IPS-11a (cell line): ENCODE results near the gene SLC39A11.
"Not testable (repeated sequence)": the region's sequence is repeated elsewhere in the genome, so short reads cannot be mapped to it uniquely, and the experiment has no call there.

Experiments used
- H3K4me3 ChIP-seq: one replicate; pipeline ENCODE4 v1.5.1; 2013; ENCODE audit warnings: low read depth, low read length, control low read depth

The SLC39A11 gene

GRCh38 chr17:73111386-73111785, 18.9 kb upstream of the SLC39A11 start:
- H3K4me3 ChIP-seq = no peak overlapping the region

DNA sequence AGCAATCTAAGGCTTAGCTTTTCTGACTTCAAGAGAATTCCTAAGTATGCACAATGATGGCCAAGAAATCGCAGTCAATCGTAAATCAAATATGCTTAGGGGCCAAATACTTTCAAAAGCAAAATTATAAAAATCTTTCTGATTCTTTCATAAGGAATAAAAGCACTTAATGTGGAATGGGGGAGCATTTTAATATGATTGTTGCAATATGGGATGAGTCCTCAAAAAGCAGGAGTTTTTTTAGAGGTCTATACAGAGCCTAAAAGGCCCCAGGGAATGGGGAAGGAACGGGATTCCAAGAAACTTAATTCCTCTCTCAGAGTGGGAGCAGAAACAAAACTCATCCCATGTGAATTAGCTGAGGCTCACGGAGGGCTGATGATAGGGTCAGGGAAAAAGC, 14.7 kb upstream of the SLC39A11 start:
- H3K4me3 ChIP-seq = no peak overlapping the region

GRCh38 chr17:73105431-73105830, 12.9 kb upstream of the SLC39A11 start:
- H3K4me3 ChIP-seq = no peak overlapping the region

DNA sequence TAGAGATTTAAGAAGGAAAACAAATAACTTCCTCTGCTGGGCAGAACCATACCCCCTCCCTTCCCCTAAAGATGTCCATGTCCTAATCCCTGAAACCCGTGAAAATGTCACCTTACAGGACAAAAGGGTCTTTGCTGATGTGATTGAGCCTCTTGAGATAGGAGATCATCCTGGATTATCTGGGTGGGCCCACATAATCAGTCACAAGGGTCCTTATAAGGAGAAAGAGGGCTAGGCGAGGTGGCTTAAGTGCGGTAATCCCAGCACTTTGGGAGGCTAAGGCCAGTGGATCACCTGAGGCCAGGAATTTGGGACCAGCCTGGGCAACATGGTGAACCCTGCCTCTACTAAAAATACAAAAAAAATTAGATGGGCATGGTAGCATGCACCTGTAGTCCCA, 12.0 kb upstream of the SLC39A11 start:
- H3K4me3 ChIP-seq = no peak overlapping the region

- H3K4me3 ChIP-seq = no peak overlapping the region
Measured at GRCh38 chr17:73103641-73104335, 11.3 kb upstream of the SLC39A11 start.

DNA sequence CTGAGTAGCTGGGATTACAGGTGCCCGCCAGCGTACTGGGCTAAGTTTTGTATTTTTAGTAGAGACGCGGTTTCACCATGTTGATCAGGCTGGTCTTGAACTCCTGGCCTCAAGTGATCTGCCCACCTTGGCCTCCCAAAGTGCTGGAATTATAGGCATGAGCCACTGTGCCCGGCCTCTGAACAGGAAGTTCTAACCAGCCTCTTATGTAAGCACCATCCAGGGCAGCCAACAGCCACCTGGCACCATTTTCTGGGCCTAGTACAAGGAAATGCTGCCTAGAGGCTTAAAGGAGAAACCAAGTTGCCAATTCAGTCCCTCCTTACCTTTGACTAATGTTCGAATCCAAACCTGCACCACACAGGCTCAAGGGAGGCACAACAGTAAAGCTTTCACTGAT, 8.5 kb upstream of the SLC39A11 start:
- no peak overlapping the region for H3K4me3 ChIP-seq

GRCh38 chr17:73100363-73100762, 7.9 kb upstream of the SLC39A11 start:
- H3K4me3 ChIP-seq = no peak overlapping the region

- H3K4me3 ChIP-seq = no peak overlapping the region
Measured at GRCh38 chr17:73099511-73099910, 7.0 kb upstream of the SLC39A11 start.

DNA sequence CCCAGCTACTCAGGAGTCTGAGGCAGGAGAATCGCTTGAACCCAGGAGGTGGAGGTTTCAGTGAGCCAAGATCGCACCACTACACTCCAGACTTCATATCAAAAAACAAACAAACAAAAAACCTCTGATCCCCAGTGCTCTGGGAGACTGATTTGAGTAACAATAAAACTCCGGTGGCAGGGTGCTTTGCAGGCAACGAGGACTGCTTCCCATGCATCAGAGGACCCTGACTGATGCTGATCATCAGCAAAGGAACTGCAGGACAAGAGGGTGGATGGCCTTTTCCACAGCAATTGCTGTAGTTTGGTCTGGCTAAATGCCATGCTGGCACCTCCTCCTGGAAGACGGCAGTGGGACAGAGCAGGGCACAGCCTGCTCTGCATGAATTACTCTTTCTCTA, 6.4 kb upstream of the SLC39A11 start:
- no peak overlapping the region for H3K4me3 ChIP-seq

- H3K4me3 ChIP-seq = not testable (repeated sequence)
Measured at GRCh38 chr17:73097973-73098765, 5.7 kb upstream of the SLC39A11 start.

- no peak overlapping the region for H3K4me3 ChIP-seq
Measured at GRCh38 chr17:73096866-73097265, 4.4 kb upstream of the SLC39A11 start.

- H3K4me3 ChIP-seq = no peak overlapping the region
Measured at GRCh38 chr17:73096211-73096610, 3.7 kb upstream of the SLC39A11 start.

DNA sequence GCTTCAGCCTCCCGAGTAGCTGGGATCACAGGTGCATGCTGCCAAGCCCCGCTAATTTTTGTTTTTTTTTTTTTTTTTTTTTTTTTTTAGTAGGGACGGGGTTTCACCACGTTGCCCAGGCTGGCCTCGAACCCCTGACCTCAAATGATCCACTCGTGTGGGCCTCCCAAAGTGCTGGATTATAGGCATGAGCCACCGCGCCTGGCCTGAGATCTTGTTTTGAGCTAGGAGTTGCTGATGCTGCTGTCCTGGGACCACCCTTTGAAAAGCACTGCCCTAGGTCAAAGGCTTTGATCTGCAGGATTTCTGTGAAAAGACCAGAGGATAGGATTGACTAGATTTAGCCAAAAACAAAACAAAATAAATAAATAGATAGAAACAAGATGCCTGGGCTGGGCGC, 798 bp upstream of the SLC39A11 start:
- H3K4me3 ChIP-seq = no peak overlapping the region

DNA sequence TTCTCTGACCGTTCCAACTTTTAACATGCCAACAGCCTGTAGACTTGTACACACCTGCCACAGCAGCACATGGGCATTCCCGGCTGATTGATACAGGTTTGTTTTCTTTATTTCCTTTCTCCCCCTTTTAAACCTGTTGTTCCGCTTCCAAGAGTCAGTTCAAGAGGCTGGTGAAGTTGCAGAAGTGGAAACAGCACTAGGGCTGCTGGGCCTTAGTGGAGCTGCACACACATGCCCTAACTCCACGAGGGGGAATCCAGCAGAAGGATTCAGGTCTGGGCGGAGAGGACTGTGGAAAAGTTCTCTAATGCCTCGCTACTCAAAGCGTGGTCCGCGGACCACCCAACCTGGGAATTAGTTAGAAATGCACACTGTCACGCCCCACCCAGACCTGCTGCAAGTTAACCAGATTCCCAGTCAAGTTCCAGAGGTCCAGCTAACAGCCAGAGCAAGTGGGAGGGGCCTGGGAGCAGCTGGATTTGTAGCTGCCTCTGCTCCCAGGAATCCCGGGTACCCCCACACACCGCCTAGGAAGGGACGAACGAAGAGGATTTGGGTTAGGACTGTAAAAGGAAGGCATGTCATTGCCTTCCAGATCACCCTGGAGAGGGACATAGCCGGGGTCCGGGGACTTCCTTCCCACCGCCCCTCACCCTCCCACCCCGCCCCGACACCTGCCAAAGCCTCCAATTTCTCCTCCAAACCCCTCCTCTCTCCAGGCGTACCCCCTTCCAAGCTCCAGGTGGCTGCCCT, 542 bp downstream of the SLC39A11 start:
- H3K4me3 ChIP-seq = peak overlapping the region; percentile 58

DNA sequence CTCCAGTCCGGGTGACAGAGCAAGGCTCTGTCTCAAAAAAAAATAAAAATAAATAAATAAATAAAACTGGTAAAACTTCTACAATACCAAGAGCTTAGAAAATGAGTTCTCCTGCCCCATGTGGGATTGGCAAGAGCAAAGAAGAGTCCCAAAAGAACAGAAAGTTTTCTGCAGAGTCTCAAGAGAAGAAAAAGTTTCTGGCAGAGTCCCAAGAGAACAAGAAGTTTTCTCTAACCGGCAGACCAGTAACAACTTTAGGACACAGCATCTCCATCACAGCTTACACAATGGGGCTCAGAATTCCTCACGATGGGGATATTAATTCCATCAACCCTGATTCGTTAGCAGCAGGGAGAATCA, 1.1 kb downstream of the SLC39A11 start:
- no peak overlapping the region for H3K4me3 ChIP-seq

DNA sequence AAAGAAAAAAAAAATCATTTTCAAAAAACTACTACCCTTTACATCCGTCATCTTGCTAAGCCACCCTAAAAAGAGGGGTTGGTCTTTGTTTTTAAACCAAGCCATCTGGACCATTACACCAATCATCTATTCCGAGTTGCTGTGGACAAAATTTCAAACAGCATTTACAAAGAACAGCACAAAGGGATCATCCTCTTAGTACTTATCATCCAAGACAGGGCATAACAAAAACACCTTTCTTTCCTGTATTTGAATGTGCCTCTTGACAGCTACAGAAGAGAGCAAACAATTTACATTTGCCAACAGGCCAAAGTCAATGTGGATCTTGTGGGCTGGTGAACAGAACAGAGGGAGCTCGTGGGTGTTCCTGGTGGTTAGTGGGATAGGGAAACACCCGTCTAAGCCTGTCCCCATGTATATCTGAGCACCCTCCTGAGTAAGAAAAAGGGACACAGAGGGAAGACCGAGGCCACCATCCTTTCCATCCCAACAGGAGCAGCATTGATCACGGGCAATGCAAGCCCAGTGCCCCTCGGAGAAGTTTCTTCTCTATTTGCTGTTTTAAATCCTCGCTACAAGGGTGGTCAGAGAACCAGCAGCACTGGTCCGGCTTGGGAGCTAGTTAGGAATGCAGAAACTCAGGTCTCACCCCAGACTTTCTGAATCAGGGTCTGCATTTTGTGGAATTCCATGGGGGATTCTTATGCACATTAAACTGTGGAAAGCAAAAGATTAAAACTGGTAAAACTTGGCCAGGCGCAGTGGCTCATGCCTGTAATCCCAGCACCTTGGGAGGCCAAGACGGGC, 1.9 kb downstream of the SLC39A11 start:
- no peak overlapping the region for H3K4me3 ChIP-seq

DNA sequence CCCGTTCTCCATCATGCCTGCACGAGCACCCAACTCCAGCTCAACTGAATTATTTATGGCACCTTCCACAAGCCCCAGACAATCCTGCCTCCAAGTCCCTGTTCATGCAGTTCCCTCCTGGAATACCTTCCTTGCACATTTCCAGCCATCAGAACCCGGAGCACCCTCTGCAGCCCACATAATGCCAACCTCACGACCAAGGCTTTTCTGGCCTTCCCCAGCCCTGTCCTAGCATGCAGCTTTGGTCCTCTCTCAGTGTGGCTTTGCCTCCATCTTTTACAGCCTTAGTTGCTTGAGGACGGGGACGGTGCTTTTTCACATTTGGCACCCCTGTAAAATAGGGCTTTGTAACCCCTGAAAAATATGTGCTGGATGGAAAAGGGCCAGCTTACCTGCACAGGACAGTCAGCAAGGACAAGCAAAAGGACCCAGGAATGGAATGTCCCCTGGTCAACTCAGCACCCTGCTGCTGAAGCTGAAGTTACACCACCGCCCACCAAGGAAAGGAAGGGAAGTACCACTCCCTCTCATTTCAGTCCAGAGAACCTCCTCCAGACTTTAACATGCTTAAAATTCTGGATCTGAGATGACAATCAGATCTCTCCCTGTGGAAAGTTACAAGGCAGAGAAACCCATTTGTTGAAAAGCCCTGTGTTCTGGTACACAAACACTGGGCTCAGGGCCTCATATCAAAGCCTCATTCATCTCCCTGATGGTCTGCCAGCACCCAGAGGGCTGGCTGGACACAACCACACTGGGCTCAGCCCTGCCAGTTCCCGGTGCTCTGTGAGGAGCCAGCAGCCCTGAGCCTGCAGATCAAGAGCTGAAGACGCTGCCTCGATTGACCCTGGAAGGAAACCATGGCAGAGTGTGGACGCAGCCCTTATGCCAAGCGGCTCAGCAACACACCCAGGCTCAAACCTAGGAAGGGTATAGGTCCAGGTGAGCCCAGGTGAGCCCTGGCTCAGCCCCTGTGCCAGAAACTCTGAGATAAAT, 2.9 kb downstream of the SLC39A11 start:
- H3K4me3 ChIP-seq = no peak overlapping the region

DNA sequence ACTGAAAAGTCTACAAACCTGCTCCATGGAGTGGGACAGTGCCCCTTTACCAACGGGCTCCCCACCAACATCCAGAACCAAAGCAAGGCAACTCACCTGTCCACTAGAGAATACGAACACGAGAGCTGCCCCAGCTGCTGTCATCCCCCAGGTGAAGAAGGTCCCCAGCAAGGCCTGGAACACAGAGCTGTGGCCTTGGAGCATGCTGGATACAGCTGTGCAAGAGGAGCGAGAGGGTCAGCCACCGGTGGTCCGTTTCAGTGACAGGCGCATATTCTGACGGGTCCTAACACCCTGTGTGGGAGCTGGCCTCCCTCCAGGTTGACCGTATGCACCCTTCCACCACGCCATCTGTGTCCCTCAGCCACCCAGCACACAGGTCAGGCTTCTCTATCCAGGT, 3.9 kb downstream of the SLC39A11 start:
- no peak overlapping the region for H3K4me3 ChIP-seq

GRCh38 chr17:73083432-73083831, 9.1 kb downstream of the SLC39A11 start:
- H3K4me3 ChIP-seq = no peak overlapping the region

DNA sequence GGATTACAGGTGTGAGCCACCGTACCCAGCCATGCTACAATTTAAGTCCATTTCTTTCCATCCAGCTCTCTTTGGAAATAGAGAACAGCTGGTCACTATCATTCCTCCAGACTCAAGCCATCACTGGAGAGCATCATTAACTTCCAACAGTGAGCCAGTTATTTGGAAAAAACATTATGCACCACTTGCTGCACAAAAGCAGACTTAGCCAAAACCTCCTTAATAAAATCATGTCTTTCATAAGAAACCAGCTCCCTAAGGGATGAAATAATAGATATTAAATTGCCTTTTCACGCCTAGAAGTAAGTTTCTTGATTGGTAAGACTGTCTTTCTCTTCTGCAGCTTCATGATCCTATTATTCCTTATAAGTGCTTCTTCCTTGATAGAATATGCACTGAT, 17.9 kb downstream of the SLC39A11 start:
- H3K4me3 ChIP-seq = no peak overlapping the region
